ENCODE data around the gene IGF2.
"Not testable (repeated sequence)": the region's sequence is repeated elsewhere in the genome, so short reads cannot be mapped to it uniquely, and the experiment has no call there.

Gene IGF2, protein sequence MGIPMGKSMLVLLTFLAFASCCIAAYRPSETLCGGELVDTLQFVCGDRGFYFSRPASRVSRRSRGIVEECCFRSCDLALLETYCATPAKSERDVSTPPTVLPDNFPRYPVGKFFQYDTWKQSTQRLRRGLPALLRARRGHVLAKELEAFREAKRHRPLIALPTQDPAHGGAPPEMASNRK

DNA sequence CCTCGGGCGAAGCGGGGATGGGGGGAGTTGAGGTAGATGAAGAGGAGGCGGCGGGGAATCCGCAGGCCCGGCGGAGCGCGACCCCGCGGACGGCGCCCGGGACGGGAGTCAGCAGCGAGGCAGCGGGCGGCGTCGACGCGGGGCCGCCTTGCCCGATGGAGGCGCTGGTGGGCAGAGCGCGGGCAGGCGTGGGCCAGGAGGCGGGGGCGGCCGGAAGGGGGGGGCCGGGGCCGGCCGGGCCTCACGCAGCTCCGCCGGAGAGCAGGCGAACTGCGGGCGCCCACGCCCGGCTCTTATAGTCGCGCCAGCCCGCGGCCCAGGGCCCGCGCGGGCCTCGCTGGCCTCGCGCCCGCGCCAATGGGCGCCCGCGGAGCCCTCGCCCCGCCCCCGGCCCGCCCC is at the start of gene IGF2:
Gene IGF2, minus strand, starts transcription at position 267 of the 399 bp plus-strand sequence. CDS start 3,866 bp downstream, outside the sequence.
- no peak for DNase-seq (ENCODE audit: low read depth in 2 of 2, low spot score in 1 of 2)

DNA sequence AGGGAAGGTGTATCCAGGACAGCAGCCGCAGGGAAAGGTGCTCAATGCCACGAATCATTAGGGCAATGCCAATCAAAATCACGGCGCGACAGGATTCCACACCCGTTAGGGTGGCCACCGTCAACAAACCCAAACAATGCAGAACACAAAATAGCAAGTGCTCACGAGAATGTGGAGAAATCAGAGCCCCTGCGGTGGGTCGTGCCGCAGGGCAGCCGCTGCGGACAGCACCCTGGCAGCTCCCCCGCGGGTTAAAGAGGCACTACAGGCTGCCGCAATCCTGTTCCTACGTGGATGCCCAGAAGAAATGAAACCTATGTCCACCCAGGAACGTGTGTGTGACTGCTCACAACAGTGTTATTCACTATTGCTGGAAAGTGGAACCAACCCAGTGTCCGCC is 49.6 kb upstream of the IGF2 start:
- no peak for DNase-seq (ENCODE audit: low read depth in 2 of 2, low spot score in 1 of 2)

DNA sequence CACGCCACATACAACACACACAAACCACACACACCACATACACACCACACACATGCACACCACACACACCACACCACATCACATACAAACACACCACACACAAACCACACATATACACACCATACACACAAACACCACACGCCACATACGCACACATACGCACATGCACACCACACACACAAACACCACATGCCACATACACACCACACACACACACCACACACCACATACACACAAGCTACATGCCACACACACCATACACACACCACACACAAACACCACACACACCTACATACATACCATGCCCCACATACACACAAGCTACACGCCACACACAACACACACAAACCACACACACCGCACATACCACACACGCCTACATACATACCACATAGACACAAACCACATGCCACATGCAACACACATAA is 48.1 kb upstream of the IGF2 start:
- DNase-seq (ENCODE audit: low read depth in 2 of 2, low spot score in 1 of 2) = no peak

DNA sequence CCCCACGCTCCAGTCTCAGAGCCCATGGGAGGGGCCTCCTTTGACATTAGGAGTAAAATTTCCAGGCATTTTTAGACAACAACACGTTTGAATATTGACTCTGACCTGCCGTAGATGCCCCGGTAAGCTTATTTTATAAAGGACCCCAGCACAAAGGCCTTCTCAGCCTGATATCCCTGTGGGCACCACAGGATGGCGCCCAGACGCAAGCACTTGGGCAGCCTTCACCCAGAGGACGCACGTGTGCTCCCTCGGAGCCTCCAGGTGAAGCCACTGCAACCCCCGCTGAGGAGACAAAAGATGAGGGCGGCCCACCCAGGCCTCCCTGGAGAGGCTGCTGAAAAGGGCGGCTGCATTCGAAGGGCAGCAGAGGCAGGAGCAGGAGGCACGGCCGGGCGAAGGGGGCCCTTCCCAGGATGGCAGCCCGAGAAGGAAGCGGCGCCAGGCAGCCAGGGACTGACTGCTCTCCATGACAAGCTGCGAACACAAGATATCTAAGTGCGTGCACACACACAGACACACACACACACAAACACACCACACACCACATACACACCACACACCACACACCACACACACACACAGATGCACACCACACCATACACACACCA is 47.6 kb upstream of the IGF2 start:
- DNase-seq (ENCODE audit: low read depth in 2 of 2, low spot score in 1 of 2) = peak in 1 of 2 donors; percentile 6

DNA sequence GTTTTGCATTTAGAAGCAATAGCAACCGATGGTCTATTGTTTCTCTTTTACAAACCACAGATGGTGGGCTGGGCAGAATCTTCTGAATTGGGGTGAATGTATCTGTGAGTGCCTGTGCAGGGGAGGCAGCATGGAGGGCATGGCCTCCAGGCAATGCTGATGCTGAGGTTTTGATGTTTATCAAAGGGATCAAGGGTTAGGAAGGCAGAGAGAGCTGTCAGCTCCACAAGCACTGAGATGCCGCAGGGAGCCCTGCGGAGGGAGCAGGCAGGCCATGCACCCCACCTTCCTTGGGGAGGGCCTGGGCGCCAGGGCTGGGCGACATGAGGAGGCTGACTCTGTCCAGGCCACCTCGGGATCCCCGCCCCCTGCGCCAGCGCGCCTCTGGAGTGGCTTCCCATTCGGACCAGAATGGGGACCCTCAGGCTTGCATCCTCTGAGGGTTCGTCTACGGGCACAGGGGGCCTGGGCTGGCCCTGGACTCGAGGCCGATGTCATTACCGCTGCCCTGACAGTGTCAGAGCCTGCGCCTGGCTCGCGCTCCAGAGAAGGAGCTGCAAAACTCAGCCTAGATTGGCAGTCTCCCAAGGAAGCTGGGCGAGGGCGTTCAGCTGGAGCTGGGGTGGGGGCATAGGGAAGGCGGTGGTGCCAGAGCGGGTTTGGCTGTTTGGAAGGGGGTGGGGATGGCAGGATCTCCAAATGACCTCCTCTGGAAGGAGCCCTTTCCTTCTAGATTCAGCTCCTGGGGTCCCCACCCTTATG is 46.3 kb upstream of the IGF2 start:
- DNase-seq (ENCODE audit: low read depth in 2 of 2, low spot score in 1 of 2) = no peak

DNA sequence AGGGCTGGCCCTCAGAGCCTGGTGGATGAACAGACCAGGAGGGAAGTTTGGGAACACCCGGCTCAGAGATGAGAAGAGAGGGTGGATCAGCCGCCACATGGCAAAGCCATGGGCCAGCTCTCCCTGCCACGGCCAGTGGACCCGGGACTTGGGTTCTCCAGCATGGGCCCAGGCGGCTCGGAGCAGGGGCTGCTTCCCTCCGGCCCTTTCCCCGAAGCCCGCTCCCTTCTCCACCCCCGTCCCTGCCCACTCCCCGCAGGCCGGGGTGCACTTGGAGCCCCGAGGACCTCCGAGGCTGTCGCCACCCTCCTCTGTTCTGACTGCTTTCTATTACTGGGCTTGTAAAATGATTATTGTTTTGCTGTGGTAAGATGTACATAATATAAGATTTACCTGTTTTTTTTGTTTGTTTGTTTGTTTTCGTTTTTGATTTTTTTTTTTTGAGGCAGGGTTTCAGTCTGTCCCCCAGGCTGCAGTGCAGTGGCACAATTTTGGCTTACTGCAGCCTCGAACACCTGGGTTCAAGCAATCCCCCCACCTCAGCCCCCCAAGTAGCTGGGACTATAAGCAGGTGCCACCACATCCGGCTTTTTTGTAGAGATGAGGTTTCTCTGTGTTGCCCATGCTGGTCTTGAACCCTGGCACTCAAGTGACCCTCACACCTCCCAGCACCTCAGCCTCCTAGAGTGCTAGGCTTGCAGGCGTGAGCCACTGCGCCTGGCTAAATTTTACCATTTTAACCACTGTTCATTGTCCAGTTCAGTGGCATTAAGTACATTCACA is 43.7 kb upstream of the IGF2 start:
- no peak for DNase-seq (ENCODE audit: low read depth in 2 of 2, low spot score in 1 of 2)

DNA sequence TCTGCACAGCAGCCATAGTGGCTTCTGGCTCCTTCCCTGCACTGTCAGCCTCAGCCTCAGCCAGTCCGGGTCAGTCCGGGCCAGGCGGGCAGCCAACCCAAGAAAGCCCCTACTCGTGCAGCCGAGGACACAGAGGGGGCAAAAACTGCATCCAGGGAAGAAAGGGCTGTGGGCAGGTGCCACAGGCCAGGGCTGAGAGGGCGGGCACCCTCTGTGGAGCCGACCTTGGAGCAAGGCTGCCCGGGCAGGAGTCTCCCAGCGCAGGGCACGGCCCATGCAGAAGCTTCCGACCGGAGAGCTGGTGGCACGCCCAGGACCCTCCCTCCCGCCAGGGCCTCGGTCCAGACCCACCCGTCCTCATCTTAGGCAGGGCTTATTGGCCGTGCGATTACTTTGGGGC is 42.9 kb upstream of the IGF2 start:
- DNase-seq (ENCODE audit: low read depth in 2 of 2, low spot score in 1 of 2) = no peak

DNA sequence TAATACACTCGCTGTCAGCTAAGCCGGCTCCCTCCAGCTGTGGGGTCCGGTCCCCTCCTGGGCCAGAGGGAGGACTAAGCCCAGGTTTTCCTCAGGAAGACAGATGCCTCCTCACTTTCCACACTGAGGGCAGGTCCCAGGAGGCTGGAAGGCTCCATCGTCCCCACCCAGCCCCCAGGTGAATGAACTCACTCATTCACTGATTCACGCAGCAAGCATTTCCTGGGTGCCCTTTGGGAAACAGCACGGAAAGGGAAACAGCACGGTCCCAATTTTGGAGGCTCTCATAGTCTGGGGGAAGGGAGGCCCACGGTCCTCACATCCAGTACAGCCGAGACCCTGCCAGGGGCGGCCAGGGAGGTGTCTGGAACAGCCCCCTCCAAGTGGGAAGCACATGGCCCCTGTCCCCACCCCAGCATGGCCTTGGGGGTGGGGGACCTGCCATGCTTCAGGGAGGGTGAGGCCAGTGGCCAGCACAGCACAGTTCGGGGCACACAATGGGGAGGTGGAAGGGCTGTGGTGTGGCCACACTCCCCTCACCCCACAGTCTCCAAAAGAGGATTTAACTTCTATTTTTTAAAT is 41.7 kb upstream of the IGF2 start:
- no peak for DNase-seq (ENCODE audit: low read depth in 2 of 2, low spot score in 1 of 2)

DNA sequence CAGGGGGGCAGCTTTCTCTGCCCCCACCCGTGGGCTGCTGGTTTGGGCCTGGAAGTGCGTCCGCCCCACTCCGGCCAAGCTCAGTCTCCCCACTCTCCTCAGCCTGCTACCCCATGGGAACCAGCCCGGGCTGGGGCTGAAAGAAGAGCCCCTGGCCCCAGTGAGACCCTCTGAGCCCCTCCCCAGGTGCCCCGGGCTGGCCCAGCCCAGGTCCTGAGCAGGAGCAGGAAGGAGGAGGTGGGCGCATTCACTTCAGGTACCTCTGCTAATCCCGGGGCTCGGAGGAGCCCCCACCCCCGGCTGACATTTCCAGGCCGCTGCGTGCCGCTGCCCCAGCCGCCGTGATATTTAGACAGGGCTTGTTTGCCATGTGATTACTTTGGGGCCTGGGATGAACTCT is 41.2 kb upstream of the IGF2 start:
- DNase-seq (ENCODE audit: low read depth in 2 of 2, low spot score in 1 of 2) = no peak

DNA sequence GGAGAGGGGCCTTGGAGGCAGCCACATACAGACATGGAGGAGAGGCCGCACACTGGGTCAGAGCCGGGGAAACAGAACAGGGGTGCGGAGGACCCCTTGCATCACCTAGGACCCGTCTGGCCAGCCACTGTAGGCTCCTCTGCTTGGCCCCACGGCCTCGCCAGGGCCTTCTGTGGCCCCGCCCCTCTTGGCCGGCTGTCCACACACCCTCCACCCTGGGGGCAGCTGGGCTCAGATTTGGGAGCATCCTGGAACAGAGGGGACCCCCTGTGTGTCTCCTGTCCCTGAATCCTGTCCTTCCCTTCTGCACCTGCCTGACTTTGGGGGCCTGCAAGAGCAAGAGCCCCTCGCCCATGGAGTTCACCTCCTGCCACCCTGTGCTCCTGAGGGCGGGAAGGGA is 40.3 kb upstream of the IGF2 start:
- no peak for DNase-seq (ENCODE audit: low read depth in 2 of 2, low spot score in 1 of 2)

DNA sequence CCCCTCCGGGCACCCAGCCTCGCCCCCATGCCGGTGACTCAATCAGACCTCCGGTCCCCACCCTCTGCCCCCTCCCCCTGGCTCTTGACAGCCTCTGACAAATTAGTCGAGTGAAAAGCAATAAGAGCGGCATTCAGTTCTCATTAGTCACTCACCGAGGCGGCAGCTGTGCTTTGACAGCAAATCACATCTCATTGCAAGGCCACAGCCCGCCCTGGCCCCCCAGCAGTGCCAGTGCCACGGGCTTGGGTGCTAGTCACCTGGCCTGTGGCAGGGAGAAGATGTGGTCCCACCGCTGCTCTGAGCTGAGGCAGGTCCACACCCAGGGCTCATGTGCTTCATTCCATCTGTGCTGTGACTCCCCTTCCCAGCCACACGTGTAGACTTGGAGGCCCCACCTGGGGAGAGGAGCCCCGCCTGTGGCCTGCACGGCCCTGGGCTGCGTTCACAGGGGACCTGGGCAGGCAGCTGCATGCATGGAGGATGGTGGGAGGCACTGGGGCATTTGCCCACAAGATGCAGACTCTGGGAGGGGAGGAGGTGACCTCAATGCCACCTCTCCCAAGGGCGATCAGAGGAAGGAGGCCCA is 39.8 kb upstream of the IGF2 start:
- no peak for DNase-seq (ENCODE audit: low read depth in 2 of 2, low spot score in 1 of 2)

DNA sequence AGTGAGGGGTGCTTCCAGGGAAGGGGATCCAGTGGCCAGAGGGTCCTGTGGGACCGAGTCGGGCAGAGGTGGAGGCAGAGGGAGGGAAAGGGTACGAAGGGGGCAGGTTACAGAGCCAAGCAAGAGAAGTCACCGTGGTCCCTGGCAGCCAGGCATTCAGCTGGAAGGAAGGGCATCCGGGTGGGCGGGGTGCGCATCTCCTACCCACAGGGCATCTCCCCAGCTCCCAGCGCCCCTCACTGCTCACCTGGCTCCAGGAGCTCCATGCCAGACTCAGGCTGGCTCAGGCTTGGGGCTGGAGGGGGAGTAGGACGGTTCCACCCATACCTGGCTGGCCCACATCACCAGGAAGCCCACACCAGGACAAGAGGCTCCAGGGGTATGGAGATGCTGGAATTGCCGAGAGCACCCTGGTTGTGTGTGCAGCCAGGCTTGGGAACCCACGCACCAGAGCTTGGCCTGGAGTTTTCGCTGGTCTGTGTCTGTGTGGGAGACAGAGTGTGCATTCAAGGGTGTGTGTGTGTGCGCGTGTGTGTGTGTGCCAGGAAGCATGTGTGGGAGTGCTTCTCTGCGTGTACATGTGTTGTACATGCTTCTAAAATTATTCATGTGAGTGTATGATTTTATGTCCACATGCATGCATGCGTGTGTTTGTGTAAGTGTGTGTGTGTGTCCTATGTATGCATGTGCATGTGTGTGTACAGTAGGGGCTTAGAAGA is 39.0 kb upstream of the IGF2 start:
- DNase-seq (ENCODE audit: low read depth in 2 of 2, low spot score in 1 of 2) = not testable (repeated sequence)

DNA sequence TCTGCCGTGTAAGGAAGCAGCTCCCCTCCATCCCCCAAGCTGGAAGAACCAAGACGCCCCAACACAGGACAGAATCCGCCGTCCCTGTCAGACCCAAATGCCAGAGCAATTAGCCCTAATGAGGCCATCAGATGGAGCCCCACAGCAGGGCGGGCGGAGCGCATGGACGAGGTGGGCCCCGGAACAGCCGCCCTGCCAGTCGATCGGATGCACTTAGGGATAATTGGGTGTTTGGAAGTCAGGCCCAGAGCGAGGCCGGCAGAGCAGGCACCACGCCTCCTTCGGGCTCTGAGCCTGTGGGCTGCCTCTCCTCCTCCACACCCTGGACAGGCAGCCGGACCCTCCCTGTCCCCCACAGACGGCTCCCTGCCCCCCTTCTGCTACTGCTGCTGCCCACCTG is 37.9 kb upstream of the IGF2 start:
- no peak for DNase-seq (ENCODE audit: low read depth in 2 of 2, low spot score in 1 of 2)

DNA sequence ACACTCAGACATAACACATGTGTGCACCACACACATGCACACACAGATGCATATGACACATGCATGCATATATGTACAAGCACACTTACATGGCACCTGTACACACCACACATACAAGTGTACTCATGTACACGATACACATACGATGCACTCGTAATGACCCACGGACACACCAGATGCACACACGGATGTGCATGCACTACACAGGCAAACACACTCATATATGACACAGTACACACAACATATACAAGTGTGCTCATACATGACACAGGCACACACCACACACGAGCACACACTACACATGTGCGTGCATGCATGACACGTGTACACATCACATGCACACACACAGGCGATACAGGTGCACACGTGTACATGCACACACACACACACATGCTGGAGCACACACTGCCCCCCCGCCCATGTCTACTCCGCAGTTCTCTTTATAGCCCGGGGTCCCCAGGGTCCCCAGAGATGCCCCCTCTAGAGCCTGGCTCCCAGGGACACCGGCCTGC is 37.3 kb upstream of the IGF2 start:
- DNase-seq (ENCODE audit: low read depth in 2 of 2, low spot score in 1 of 2) = no peak

DNA sequence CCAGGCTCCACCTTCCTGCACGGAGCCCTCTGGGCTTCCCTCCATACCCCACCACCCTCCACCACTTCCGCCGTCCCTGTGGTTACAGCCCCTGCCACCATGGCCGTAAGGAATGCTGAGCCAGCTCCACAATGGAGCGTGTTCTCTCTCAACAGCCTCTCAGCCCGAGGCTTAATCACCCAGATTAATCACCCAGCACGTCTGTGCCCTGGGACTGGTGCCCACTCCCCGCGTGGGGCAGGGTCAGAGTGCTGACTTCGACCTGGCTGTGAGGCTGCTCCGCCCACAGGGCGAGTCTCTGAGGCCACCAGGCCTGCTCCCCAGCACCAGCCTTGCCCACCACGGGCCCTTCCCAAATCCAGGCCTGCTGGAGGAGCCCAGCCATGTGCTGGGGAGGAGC is 36.5 kb upstream of the IGF2 start:
- DNase-seq (ENCODE audit: low read depth in 2 of 2, low spot score in 1 of 2) = no peak

DNA sequence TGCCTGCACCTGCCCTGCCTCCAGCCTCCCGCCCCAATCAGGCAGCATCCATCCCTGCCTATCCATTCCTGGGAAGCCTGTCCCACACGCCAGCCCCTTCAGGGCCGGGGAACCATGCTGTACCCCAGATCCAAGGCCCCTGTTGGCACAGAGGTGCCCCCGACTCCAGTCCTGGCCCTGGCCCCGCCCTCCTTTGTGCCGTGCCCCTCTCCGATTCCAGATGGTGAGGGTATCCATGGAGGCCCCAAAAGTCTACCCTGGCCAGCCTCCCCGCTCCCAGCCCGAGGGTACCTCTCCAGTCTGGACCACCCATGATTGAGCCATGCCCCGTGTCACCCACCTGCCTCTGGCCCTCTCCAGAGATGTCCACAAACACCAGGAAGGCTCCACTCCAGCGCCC is 35.2 kb upstream of the IGF2 start:
- DNase-seq (ENCODE audit: low read depth in 2 of 2, low spot score in 1 of 2) = no peak

DNA sequence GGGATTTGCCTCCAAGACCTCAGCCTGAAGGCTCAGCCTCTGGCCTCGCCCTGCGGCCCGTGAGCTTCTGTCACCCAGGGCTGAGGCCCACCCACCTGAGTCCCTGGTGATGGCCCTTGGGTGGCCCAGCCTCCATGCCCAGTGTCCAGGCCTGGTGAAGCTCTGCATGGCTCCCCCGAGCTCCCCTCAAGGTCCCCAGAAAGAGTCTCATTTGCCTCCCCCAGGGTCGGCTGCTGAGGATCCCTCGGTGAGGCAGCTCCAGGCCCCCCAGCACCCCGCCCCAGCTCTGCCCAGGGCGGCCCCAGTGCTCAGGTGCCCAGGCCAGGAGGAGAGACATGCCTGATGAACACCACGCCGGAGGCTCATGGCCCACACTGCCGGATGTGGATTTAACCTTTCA is 34.6 kb upstream of the IGF2 start:
- no peak for DNase-seq (ENCODE audit: low read depth in 2 of 2, low spot score in 1 of 2)

DNA sequence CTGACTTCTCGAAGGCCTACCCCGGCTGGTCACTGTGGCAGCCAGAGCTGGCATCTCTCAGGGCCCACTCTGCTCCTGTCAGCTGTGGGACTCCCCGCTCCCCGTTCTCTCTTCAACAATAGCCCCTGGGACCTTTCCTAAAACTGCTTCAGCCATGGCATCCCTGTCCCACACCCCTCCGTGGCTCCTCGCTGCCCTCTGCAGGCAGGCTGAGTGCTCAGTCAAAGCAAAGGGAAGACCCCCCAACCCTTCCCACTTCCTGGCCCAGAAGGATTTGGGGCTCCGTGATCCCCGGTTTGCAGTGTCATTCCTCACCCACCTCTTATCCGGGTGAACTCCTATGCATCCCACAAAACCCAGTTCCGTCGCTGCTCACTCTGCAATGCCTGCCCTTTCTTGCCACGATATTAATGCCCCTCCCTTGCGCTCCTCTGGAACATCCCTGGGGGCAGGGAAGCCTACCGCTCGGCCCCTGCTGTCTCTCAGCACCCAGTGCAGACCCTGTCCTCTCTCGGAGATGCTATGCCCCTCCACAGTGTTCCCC is 34.0 kb upstream of the IGF2 start:
- no peak for DNase-seq (ENCODE audit: low read depth in 2 of 2, low spot score in 1 of 2)

DNA sequence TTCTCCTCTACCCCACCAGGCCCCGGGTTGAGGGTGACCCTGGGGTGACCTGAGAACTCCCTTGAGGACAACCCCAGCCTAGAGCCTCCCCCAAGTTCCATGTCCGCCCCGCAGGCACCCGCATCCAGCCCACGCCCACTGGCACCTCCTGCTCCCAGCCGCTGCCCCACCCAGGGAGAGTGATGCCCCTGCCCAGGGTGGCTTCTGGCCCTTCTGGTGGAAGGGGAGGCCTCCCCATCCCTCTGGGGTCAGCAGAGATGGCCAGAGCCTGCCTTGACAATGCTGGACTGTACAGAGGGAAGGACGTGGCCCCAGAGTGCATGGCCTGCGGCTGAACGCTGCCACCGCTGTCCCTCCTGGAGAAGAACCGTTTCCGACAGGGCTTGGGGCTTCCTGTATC is 33.5 kb upstream of the IGF2 start:
- DNase-seq (ENCODE audit: low read depth in 2 of 2, low spot score in 1 of 2) = no peak

DNA sequence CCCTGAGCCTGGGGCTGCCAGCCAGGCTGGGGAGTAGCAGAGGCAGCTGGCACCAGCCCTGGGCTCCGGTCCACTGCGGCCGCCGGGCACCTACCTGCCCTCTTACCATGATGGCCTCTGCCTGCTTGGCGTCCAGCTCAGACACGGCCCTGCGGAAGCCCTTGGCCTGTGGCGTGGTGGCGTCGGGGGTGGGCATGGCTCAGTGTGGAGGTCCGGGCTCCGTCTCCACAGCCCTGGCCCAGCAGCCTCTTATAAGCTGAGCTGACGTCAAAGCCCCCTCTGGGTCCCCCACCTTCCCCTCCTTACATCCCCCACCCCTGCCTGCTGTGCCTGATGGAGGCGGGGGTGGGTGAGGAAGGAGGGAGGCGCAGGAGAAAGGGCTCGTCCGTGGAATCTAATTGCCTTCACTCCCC is 32.4 kb upstream of the IGF2 start, which contains the start of gene TH:
Gene TH, minus strand, starts transcription at position 225 of the 413 bp plus-strand sequence. Its CDS starts 29 bp downstream, at position 196.
- no peak for DNase-seq (ENCODE audit: low read depth in 2 of 2, low spot score in 1 of 2)
